Activated naive CD4-positive, alpha-beta T cell treated with anti-CD3 and anti-CD28 coated beads, Interleukin-2, amount 50 U/mL, for 24 hours (primary cell): ENCODE measurements around the gene MTERF2.

ENCODE experiments used
- H3K27ac Mint-ChIP-seq: one replicate; pipeline ENCODE4 v1.8.0; 2021; ENCODE audit warnings: mild to moderate bottlenecking, mixed read lengths
- H3K27me3 Mint-ChIP-seq: one replicate; pipeline ENCODE4 v1.8.0; 2021; ENCODE audit warnings: mixed read lengths
- H3K36me3 Mint-ChIP-seq: one replicate; pipeline ENCODE4 v1.8.0; 2021; ENCODE audit warnings: mixed read lengths
- H3K4me1 Mint-ChIP-seq: one replicate; pipeline ENCODE4 v1.8.0; 2021; ENCODE audit warnings: mixed read lengths
- H3K4me3 Mint-ChIP-seq: one replicate; pipeline ENCODE4 v1.8.0; 2021; ENCODE audit warnings: mild to moderate bottlenecking, mixed read lengths
- H3K9me3 Mint-ChIP-seq: one replicate; pipeline ENCODE4 v1.8.0; 2021; ENCODE audit warnings: mixed read lengths

MTERF2 gene

DNA sequence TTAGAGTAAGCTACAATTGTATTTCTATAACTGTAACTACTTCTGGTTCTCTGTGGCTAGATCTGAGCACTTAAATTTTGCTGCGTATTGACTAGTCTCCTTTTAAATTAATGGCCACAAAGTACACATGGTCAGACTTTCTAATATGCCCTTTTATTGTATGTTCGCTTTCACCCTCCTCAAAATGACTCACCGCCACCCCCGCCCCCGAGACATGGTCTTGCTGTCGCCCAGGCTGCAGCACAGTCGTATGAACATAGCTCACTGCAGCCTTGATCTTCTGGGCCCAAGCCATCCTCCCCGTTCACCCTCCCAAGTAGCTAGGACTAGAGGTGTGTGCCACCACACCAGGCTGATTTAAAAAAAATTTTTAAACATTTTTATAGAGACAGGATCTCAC is 11.8 kb downstream of the MTERF2 start:
- Mint-ChIP-seq H3K27me3 (no peaks in the 10 kb centered on the region), H3K9me3 (no peaks in the 10 kb centered on the region), H3K36me3 (peaks cover 13% of the 10 kb centered on the region), H3K4me3 (no peak overlapping the region), H3K4me1 (peaks cover 31% of the 10 kb centered on the region), H3K27ac (peak overlapping the region; percentile 14)

DNA sequence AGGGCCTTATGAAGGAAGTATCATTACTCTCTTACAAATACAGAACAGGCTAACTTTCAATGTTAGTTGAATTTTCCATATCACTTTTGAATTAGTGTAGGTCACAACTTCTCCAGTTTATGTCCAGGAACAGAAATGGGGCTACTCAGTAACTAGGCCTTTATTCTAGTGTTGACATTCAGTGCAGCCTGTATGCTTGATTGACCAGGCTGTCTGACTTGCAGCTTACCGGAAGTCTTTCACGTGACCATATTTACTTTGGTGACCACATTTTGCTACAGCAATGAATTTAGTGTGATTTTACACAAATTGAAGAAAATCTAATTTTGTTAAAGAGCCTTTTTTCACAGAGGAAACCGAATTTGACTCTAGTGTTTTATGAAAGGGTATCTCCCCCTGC is 12.4 kb downstream of the MTERF2 start:
- Mint-ChIP-seq H3K27ac (peak overlapping the region; percentile 14), H3K9me3 (no peaks in the 10 kb centered on the region), H3K4me3 (no peak overlapping the region), H3K27me3 (no peaks in the 10 kb centered on the region), H3K36me3 (peaks cover 13% of the 10 kb centered on the region), H3K4me1 (peaks cover 31% of the 10 kb centered on the region)

DNA sequence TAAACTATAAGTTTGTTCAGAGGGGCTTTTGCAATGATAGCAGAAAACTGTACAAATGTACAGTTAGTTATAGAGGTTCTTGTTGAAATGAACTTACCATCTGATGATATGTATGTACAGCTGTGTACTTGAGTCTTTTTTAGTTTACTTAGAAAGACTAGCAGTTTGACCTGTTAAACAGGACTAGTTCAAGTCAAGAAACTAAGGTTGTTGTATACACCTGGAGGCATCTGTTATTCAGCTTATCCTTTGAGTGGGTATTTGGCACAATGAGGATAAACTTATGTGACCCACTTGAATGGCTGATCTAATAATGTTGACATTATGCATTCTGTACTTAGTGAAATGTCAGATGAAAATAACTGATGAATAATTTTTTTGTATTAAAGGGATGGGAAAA is 13.4 kb downstream of the MTERF2 start:
- Mint-ChIP-seq H3K36me3 (peaks cover 11% of the 10 kb centered on the region), H3K27ac (no peak overlapping the region), H3K27me3 (no peaks in the 10 kb centered on the region), H3K4me1 (peaks cover 31% of the 10 kb centered on the region), H3K9me3 (no peaks in the 10 kb centered on the region), H3K4me3 (no peak overlapping the region)

DNA sequence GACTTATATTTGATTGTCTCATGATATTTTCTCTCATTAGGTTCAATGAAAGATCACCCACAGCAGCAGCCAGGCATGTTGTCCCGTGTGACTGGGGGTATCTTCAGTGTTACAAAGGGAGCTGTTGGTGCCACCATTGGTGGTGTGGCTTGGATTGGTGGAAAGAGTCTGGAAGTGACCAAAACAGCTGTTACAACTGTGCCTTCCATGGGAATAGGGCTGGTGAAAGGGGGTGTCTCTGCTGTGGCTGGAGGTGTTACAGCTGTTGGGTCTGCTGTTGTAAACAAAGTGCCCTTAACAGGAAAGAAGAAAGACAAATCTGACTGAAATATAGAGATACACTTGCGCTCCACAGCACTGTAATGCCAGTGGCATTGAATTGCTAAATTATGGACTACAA is 15.9 kb downstream of the MTERF2 start:
- H3K27me3 Mint-ChIP-seq: no peaks in the 10 kb centered on the region
- H3K27ac Mint-ChIP-seq: no peak overlapping the region
- H3K36me3 Mint-ChIP-seq: peaks cover 14% of the 10 kb centered on the region
- no peaks in the 10 kb centered on the region for H3K9me3 Mint-ChIP-seq
- H3K4me3 Mint-ChIP-seq: no peak overlapping the region
- H3K4me1 Mint-ChIP-seq: peaks cover 39% of the 10 kb centered on the region

- H3K4me3 Mint-ChIP-seq: no peak overlapping the region
- no peaks in the 10 kb centered on the region for H3K27me3 Mint-ChIP-seq
- no peaks in the 10 kb centered on the region for H3K9me3 Mint-ChIP-seq
- H3K36me3 Mint-ChIP-seq: peaks cover 15% of the 10 kb centered on the region
- peaks cover 51% of the 10 kb centered on the region for H3K4me1 Mint-ChIP-seq
- peak overlapping the region; percentile 48 for H3K27ac Mint-ChIP-seq
Observed at GRCh38 chr12:106964526-106964925, 22.4 kb downstream of the MTERF2 start.

- Mint-ChIP-seq H3K4me3 (no peak overlapping the region), H3K36me3 (peaks cover 8% of the 10 kb centered on the region), H3K4me1 (peaks cover 64% of the 10 kb centered on the region), H3K27me3 (no peaks in the 10 kb centered on the region), H3K27ac (no peak overlapping the region), H3K9me3 (no peaks in the 10 kb centered on the region)
Observed at GRCh38 chr12:106962286-106962685, 24.7 kb downstream of the MTERF2 start.

DNA sequence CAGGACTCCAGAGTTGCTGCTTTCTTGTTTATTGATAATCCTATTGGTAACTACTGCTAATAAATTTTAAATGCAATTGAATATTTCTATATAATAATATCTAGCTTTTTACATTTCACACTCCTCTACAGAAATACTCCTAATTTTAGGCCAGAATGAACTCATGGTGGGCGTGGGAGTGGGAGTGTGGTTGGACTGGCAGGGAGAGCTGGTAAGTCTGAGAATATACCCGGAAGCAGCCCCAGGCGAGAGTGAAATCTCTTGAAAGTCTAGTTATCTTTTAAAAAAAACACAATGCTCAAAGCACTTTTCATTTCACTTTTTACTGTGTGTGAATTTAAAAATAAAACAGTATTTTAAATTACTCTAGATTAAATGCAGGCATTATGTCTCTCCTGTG is 26.5 kb downstream of the MTERF2 start:
- no peak overlapping the region for H3K27ac Mint-ChIP-seq

DNA sequence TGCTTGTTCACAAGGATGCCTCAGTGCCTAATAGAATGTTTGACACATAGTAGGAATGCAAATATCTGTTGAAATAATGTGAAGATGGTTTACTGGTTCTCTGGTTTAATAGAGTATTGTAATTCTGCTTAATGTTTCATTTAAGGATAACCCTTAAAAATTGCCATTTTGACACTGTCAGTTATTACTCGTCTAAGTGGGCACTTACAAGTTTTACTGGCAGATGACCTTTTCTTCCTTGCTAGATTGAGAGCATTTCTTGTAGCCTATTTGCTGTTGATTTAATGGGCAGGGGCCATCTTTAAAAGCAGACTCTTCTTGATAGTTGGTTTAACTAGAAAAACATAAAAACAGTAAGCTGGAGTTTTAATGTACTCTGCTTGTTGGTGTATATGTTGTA is 29.4 kb downstream of the MTERF2 start:
- peak overlapping the region; percentile 99 for H3K4me3 Mint-ChIP-seq
- no peaks in the 10 kb centered on the region for H3K27me3 Mint-ChIP-seq
- H3K4me1 Mint-ChIP-seq: peaks cover 50% of the 10 kb centered on the region
- peaks cover 3% of the 10 kb centered on the region for H3K36me3 Mint-ChIP-seq
- no peaks in the 10 kb centered on the region for H3K9me3 Mint-ChIP-seq
- peak overlapping the region; percentile 95 for H3K27ac Mint-ChIP-seq

More for the DNA sequence above, 26.5 kb downstream of the MTERF2 start:
- Mint-ChIP-seq H3K4me1 (peaks cover 62% of the 10 kb centered on the region), H3K4me3 (no peak overlapping the region), H3K27me3 (no peaks in the 10 kb centered on the region), H3K9me3 (no peaks in the 10 kb centered on the region), H3K36me3 (peaks cover 6% of the 10 kb centered on the region)

GRCh38 chr12:106956048-106956578 is 30.8 kb downstream of the MTERF2 start:
- peak overlapping the region; percentile 99 for H3K4me3 Mint-ChIP-seq
- H3K9me3 Mint-ChIP-seq: no peaks in the 10 kb centered on the region
- H3K4me1 Mint-ChIP-seq: peaks cover 47% of the 10 kb centered on the region
- H3K27me3 Mint-ChIP-seq: no peaks in the 10 kb centered on the region
- peaks cover 2% of the 10 kb centered on the region for H3K36me3 Mint-ChIP-seq
- peak overlapping the region; percentile 95 for H3K27ac Mint-ChIP-seq

GRCh38 chr12:106955377-106956047 is 31.4 kb downstream of the MTERF2 start, which contains the start of gene TMEM263:
TSS of gene TMEM263 (plus strand) at chr12:106955907. CDS start at chr12:106967117, 11,210 bp downstream.
- no peaks in the 10 kb centered on the region for H3K36me3 Mint-ChIP-seq
- peak within 1 kb of the TSS; percentile 95 for H3K27ac Mint-ChIP-seq
- peak within 1 kb of the TSS; percentile 99 for H3K4me3 Mint-ChIP-seq
- no peaks in the 10 kb centered on the region for H3K27me3 Mint-ChIP-seq
- H3K9me3 Mint-ChIP-seq: no peaks in the 10 kb centered on the region
- peaks cover 41% of the 10 kb centered on the region for H3K4me1 Mint-ChIP-seq

- H3K9me3 Mint-ChIP-seq: no peaks in the 10 kb centered on the region
- H3K27ac Mint-ChIP-seq: peak overlapping the region; percentile 89
- no peaks in the 10 kb centered on the region for H3K27me3 Mint-ChIP-seq
- peak overlapping the region; percentile 92 for H3K4me3 Mint-ChIP-seq
- H3K4me1 Mint-ChIP-seq: peaks cover 38% of the 10 kb centered on the region
- H3K36me3 Mint-ChIP-seq: no peaks in the 10 kb centered on the region
Observed at GRCh38 chr12:106954462-106955376, 32.2 kb downstream of the MTERF2 start.

DNA sequence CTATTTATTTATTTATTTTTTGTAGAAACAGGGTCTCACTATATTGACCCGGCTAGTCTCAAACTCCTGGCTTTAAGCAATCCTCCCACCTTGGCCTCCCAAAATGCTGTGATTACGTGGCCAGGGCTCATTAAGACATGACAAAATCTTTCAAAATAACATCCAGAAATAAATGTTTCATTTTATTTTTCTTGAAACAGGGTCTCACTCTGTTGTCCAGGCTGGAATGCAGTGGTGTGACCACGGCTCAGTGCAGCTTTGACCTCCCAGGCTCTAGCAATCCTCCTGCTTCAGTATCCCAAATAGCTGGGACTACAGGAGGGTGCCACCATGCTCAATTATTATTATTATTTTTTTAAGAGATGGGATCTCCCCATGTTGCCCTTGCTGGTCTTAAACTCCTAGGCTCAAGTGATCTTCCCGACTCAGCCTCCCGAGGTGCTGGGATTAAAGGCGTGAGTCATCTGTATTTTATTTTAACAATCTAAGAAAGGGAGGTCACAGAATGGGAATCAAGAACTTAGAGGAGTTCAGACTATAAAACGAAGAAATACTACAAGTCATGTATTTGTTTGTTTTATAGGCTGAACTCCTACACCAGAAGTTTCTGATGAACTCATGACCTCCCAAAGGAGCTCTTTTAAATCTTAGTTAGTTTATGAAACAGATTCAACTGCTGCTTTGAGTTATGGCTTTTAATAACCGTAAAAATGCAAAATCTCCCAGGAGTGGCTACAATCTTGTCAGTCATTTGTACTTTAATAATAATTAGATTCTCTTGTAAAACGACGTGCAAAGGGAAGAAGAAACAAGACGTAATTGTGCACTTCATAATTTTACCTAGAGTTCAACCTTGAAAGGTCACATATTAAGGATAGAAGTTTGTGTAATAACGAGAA is 33.3 kb downstream of the MTERF2 start:
- Mint-ChIP-seq H3K9me3 (peaks cover 5% of the 10 kb centered on the region), H3K36me3 (no peaks in the 10 kb centered on the region), H3K27ac (no peak overlapping the region), H3K4me3 (no peak overlapping the region), H3K27me3 (no peaks in the 10 kb centered on the region), H3K4me1 (peaks cover 33% of the 10 kb centered on the region)

DNA sequence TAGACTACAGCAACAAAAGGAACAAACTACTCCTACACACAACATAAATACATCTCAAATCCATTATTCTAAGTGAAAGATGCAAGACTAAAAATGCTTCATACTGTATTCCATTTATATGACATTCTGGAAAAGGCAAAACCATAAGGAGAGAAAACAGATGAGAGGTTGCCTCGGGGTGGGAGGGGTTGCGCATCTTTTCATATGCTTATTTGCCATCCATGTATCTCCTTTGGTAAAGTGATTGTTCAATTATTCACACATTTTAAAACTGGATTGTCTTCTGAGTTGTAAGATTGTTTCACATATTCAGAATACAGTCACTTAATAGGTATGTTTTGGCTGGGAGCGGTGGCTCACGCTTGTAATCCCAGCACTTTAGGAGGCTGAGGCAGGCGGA is 36.4 kb downstream of the MTERF2 start:
- no peaks in the 10 kb centered on the region for H3K27me3 Mint-ChIP-seq
- H3K27ac Mint-ChIP-seq: no peak overlapping the region
- peaks cover 16% of the 10 kb centered on the region for H3K4me1 Mint-ChIP-seq
- no peak overlapping the region for H3K4me3 Mint-ChIP-seq
- no peaks in the 10 kb centered on the region for H3K36me3 Mint-ChIP-seq
- H3K9me3 Mint-ChIP-seq: peaks cover 5% of the 10 kb centered on the region

- no peak overlapping the region for H3K4me3 Mint-ChIP-seq
Observed at GRCh38 chr12:106947461-106947860, 39.5 kb downstream of the MTERF2 start.

GRCh38 chr12:106945261-106945851 is 41.6 kb downstream of the MTERF2 start:
- Mint-ChIP-seq H3K4me3 (no peak overlapping the region), H3K36me3 (no peaks in the 10 kb centered on the region), H3K9me3 (peaks cover 5% of the 10 kb centered on the region), H3K4me1 (no peaks in the 10 kb centered on the region), H3K27ac (no peak overlapping the region), H3K27me3 (no peaks in the 10 kb centered on the region)

More at GRCh38 chr12:106947461-106947860, 39.5 kb downstream of the MTERF2 start:
- H3K4me1 Mint-ChIP-seq: peaks cover 6% of the 10 kb centered on the region
- no peaks in the 10 kb centered on the region for H3K27me3 Mint-ChIP-seq
- H3K36me3 Mint-ChIP-seq: no peaks in the 10 kb centered on the region
- H3K27ac Mint-ChIP-seq: no peak overlapping the region
- peaks cover 5% of the 10 kb centered on the region for H3K9me3 Mint-ChIP-seq
